NCI-H526 (cell line): ENCODE data around the gene CPEB2.

Experiments used
- DNase-seq, 2 experiments: peaks; one replicate each; lab custom pipeline; 2025; lab: John Stamatoyannopoulos, UW

The CPEB2 gene

GRCh38 chr4:15010038-15010585, 7.8 kb downstream of the CPEB2 start:
- DNase-seq = no peak

GRCh38 chr4:15011166-15011565, 8.9 kb downstream of the CPEB2 start:
- no peak for DNase-seq

GRCh38 chr4:15012017-15012788, 9.9 kb downstream of the CPEB2 start:
- no peak for DNase-seq

- DNase-seq = no peak
Measured at GRCh38 chr4:15013585-15013984, 11.3 kb downstream of the CPEB2 start.

GRCh38 chr4:15015170-15015569, 12.9 kb downstream of the CPEB2 start:
- no peak for DNase-seq

- DNase-seq = no peak
Measured at GRCh38 chr4:15018361-15018760, 16.1 kb downstream of the CPEB2 start.

- no peak for DNase-seq
Measured at GRCh38 chr4:15020502-15021286, 18.4 kb downstream of the CPEB2 start.

GRCh38 chr4:15021311-15021710, 19.0 kb downstream of the CPEB2 start:
- no peak for DNase-seq

- DNase-seq = no peak
Measured at GRCh38 chr4:15021946-15022345, 19.7 kb downstream of the CPEB2 start.

- no peak for DNase-seq
Measured at GRCh38 chr4:15024386-15024785, 22.1 kb downstream of the CPEB2 start.

GRCh38 chr4:15025693-15026092, 23.4 kb downstream of the CPEB2 start:
- DNase-seq = no peak

GRCh38 chr4:15027921-15028435, 25.7 kb downstream of the CPEB2 start:
- no peak for DNase-seq

- DNase-seq = no peak
Measured at GRCh38 chr4:15031197-15031596, 28.9 kb downstream of the CPEB2 start.

GRCh38 chr4:15031993-15032675, 29.9 kb downstream of the CPEB2 start:
- DNase-seq = no peak

GRCh38 chr4:15034071-15034764, 31.9 kb downstream of the CPEB2 start:
- DNase-seq = no peak

- DNase-seq = no peak
Measured at GRCh38 chr4:15035159-15035558, 32.9 kb downstream of the CPEB2 start.

- no peak for DNase-seq
Measured at GRCh38 chr4:15037923-15038541, 35.8 kb downstream of the CPEB2 start.

GRCh38 chr4:15040916-15041463, 38.7 kb downstream of the CPEB2 start:
- no peak for DNase-seq

GRCh38 chr4:15042529-15043167, 40.4 kb downstream of the CPEB2 start:
- no peak for DNase-seq

- DNase-seq = peak in 1 of 2 experiments; percentile 0
Measured at GRCh38 chr4:15043226-15043625, 40.9 kb downstream of the CPEB2 start.
